HG02763 (cell line): ENCODE results near the gene WDR4.
"Not testable (repeated sequence)": the region's sequence is repeated elsewhere in the genome, so short reads cannot be mapped to it uniquely, and the experiment has no call there.

Source experiments
- ATAC-seq: cut with Tn5 transposase; IDR thresholded peaks from one replicate; pipeline ENCODE4 v1.9.1; 2021; ENCODE audit warnings: mild to moderate bottlenecking, moderate library complexity; ENCODE audit not compliant: unreplicated experiment

WDR4 gene

DNA sequence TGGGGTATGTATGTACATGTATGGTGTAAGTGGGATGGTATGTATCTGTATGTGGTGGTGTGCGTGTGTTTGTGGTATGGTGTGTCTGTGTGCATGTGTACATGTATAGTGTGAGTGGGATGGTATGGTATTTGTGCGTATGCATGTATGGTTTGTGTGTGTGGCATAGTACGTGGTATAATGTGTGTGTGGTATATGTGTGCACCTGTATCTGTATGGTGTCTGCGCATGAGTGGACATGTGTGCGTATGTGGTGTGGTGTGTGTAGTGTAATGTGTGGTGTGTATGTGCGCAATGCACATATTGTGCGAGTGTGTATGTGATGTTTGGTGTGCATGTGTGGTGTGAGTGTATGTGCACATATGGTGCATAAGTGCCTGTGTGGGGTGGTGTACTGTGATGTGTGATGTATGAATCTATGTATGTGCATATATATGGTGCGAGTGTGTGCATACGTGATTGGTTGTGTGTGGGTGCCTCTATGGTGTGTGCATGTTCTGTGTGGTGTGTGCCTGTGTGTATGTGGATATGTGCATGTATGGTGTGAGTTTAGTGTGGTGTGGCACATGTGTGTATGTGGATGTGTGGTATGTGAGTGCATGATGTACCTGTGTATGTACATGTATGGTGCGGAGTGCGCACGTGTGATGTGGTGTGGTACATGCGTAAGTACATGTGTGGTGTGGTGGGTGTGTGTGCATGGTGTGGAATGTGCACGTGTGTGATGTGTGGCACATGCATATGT lies 38.8 kb downstream of the WDR4 start:
- ATAC-seq: no peak

DNA sequence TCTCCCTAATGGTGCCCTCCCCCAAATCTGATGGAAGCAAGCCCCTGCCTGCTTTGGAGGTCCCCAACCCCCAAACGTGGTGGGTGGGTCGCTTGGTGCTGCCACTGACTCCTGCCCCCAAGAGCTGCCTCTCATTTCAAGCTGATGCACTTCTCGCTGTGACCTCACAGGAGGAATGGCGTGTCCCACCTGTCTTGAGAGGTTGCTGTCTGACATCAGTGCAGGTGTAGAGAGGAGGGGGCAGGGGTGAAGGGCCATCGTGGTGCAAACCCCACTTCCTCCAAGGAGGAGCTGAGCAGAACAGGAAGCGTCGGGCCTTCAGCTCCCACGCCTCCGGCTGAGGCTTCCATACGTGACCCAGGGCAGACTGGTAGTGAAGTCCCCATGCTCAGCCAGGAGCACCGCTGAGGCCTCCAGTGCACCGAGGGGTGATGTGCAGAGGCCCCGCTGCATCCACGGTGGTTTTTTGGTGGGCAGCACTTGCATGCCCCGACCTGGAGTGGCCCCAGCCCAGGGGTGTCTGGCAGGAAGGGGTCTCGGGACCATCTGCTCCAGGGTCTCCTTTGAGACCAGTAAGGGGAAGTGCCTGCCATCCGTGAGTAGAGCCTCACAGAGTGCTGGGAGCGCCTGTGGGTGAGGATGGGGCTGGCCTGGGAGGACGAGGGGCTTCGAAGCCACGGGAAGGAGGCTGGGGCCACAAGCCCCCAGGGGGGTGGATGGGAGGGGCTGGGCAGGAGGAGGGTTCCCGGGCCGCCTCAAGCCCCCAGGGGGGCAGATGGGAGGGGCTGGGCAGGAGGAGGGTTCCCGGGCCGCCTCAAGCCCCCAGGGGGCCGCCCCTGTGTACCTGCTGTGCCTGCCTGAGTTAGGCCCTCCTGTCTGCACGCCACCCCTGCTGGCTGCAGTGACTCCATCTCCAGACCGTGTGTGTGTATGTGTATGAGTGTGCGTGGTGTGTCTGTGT lies 39.8 kb downstream of the WDR4 start:
- ATAC-seq: no peak

DNA sequence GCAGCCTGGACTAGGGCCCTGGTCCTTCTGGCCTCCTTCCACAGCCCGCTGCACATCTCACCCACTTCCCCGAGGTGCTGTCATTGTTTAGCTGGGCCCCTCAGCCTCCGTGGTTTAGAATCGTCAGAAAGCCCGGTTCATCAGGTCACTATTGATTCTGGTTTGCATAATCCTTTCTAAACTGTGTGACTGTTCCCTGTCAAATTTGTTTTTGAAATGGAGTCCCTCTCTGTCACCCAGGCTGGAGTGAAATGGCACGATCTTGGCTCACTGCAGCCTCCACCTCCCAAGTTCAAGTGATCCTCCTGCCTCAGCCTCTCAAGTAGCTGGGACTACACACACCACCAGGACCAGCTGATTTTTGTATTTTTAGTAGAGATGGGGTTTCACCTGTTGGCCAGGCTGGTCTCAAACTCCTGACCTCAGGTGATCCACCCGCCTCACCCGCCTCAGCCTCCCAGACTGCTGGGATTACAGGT lies 41.1 kb downstream of the WDR4 start:
- not testable (repeated sequence) for ATAC-seq

DNA sequence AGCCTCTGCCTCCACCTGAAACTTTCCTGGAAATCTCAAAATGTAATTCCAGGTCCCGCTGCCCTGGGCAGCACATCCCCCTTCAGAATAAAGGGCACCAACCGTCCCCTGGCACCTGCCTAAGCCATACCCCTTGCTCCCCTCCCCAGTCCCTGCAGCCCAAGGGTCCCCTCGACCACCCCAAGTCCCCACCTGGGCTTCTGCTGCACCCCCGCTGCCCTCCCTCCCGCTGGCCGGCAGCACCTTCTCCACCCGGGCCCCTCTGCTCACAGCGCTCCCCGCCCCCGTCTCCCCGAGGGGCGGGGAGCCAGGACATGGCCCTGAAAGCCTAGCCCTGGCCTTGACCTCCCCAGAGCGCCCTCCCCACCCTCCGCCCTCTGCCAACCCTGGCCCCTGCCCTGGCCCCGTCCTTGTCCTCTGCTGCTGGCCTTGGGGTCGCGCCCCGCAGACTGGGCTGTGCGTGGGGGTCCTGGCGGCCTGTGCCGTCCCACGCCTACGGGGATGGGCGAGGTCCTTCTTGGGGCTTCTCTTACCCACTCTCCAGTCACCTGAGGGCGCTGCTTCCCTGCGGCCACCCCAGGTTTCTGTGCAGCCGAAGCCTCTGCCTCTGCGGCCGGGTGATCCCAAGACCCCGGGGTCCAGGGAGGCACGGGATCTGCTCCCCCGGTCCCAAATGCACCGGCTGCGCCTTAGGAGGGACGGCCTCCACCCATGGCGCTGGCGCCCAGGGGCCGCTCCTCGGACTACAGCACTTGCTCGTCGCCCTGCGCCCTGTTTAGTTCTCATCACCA lies 41.7 kb downstream of the WDR4 start:
- ATAC-seq: no peak

DNA sequence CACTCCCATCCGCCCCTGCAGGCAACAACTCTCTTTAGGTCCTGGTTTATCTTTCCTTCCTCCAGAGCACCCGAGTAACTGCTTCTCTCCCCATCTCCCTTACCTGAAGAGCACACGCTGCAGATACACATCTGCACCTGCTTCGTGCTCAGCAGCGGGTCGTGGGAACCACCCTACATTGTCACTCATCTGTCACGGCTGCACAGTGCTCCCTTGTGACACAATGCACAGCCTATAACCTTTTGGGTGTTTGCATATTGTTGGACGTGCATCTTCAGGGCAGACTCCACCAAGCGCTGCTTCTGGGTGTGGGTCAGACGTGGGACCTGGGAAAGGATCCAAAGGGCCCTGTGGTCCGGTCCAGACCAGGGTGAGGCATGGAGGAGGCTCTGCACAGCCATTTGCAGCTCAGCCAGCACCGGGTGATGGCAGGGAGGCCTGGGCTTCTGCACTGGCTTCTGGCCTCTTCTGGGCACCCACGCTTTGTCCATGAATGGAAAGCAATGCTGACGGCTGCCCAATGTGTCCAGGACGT lies 42.5 kb downstream of the WDR4 start:
- no peak for ATAC-seq

DNA sequence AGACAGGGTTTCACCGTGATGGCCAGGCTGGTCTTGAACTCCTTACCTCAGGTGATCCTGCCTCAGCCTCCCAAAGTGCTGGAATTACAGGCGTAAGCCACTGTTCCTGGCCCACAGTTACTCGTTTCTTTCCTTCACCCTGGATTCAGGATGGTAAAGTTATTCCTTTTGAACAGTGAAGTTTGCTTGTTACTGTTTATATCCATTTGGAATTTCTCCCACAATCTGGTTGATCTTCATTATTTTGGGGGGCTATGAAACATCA lies 43.0 kb downstream of the WDR4 start:
- ATAC-seq: no peak

DNA sequence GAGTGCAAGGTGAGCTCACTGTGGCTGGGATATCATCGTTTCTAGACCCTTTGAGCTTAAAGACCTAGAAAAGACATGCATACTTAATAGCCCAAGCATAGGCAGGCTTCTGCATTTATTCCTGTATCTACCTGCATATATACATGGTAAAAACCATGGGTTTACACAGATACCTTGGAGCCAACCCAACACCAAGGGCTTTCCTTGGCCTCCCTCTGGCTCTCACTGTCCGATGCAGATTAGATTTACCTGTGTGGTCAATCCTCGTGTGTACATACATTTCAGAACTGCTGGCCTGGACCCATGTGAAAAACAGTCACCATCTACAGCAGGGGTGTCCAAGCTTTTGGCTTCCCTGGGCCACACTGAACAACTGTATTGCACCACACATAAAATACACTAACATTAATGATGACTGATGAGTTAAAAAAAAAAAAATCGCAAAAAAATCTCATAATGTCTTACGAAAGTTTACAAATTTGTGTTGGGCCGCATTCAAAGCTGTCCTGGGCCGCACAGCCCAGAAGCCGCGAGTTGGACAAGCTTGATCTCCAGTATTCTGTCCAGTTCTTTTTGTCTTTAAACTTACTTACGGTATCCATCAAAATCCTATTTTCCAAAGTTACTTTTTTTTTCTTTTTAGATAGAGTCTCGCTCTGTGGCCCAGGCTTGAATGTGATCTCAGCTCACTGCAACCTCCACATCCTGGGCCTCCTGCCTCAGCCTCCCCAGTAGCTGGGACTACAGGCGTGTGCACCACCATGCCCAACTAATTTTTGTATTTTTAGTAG lies 43.5 kb downstream of the WDR4 start:
- no peak for ATAC-seq

GRCh38 chr21:42835211-42835610 lies 44.1 kb downstream of the WDR4 start:
- no peak for ATAC-seq

- ATAC-seq: no peak
These were observed 44.6 kb downstream of the WDR4 start for GRCh38 chr21:42834726-42835191.

DNA sequence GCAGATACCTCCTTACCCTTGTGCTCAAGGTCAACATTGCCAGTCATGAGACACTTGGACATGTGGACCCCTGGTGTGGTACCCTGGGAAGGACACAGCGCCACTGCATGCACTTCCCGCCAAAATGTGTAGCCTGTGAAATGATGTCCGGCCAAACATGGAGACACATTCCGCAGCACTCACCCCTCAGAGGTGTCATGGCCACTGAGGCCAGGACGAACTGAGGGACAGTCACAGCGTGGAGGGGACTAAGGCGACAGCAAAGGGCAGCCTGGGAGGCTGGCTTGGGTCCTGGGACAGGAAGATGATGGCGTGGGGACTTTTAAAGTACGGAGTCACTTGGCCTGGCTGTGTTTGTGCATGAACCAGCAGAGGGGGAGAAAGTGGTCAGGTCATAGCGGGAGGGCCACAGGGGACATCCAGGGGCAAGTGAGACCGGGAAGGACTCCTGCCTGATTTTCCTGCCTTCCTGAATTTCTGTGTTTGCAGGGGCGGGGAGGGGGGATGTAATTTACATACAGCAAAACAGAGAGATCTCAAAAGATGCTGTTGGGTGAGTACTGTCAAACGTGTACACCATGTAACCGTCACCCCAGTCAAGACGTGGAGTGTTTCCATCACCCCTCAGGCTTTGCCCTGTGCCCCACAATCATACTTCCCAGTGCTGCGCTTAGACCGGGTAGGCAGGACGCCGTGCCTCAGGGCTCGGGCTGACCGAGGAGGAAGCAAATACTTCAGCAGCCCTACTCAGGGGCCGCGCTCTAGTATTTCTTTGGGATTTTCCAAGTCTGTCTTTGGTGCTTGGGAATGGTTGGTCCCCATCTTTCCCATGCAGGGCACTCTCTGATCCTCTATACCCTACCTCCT lies 45.2 kb downstream of the WDR4 start:
- no peak for ATAC-seq

GRCh38 chr21:42833439-42833815 lies 45.9 kb downstream of the WDR4 start:
- ATAC-seq: no peak

DNA sequence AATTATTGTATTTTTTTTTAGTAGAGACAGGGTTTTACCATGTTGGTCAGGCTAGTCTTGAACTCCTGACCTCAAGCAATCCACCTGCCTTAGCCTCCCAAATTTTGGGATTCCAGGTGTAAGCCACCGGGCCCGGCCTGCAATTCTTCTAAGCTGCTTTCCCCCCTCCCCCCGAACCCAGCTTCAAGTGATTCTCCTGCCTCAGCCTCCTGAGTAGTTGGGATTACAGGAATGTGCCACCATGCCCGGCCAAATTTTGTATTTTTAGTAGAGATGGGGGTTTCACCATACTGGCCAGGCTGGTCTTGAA lies 47.1 kb downstream of the WDR4 start:
- ATAC-seq: not testable (repeated sequence)

GRCh38 chr21:42830456-42831455 lies 48.6 kb downstream of the WDR4 start:
- ATAC-seq: no peak

DNA sequence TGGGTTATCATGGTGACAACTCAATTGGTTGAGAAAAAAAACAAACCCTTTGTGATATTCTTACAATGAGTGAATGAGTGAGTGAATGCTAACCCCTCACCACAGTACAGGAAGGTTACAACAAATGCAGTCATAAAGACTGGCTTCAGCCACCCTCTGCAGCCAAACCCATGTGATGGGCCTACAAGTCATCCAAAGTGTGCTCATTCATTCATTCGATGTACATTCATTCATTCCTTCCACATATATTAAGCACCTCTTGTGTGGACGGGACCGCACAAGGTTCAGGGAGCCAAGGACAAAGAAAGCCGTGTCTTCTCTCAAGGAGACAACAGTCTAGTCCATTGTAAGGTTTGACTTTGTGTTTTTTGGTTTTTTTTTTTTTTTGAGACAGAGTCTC lies 49.4 kb downstream of the WDR4 start:
- ATAC-seq: no peak

DNA sequence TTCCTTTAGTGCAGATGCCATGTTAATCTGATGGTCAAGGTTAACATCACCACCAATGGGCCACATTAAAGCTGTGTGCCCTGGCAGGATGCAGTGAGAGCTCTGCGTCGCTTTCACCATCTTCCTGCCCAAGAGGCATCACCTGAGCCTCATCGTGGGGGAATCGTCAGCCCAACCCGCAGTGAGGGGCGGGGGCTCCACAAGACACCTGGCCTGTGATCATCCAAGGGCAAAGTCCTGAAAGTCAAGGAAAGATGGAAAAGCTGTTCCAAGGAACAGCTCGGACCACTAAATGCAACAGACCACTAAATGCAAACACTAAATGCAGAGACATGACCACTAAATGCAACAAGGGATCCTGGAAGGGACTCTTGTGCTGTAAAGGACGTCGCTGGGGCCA lies 49.9 kb downstream of the WDR4 start:
- ATAC-seq: no peak

GRCh38 chr21:42827588-42827987 lies 51.8 kb downstream of the WDR4 start:
- ATAC-seq: no peak

DNA sequence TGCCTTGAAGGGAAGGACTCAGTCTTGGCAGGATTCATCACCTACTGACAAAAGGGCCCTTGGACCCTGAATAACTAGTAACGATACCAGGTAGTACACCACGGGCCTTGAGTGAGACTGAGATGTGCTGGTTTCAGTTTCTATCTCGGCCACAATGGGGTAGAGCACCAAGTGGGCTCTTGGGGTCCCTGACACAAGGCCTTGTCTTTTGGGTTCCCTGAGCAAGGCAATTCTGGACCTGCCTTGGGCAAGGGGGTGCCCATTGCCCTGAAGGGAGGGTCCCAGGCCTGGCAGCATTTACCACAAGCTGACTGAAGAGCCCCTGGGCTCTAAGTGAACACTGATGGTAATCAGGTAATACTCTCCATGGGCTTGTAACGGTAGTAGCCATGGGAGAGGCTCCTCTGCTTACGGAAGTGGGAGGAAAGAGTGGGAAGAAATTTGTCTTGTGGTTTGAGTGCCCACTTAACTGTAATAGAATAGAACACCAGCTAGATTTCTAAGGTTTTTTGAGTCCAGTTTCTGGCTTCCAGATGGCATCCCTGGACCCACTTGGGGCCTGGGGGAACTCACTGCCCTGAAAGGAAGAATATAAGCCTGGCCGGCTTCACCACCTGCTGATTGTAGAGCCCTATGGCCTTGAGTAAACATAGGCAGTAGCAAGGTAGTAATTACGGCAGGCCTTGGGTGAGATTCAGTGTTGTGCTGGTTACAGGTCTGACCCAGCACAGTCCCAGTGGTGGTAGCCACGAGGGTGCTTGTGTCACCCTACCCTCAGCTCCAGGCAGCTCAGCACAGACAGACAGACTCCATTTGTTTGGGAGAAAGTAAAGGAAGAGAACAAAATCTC lies 58.5 kb downstream of the WDR4 start:
- ATAC-seq: no peak
